HepG2 (cell line): ENCODE measurements around the gene EIF5A. TPM values are rescaled to one million over a fixed set of nuclear protein-coding genes. Genes with fewer than 3 reads are reported as not detected.

Experiments used
- BHLHE40 ChIP-seq: IDR thresholded peaks from 2 replicates; pipeline ENCODE4 v1.6.1; 2011; ENCODE audit warnings: low read length, improper control_type of control experiment
- FOXO4 ChIP-seq: sonication (generic); formaldehyde crosslinking; conservative IDR thresholded peaks from 2 replicates; pipeline ENCODE4 v1.8.1; 2023; ENCODE audit warnings: missing genetic modification reagents
- GPBP1L1 ChIP-seq: sonication (generic); formaldehyde crosslinking; IDR thresholded peaks from 2 replicates; pipeline ENCODE4 v1.5.0; 2020; ENCODE audit warnings: mild to moderate bottlenecking, missing genetic modification reagents
- MBD4 ChIP-seq: IDR thresholded peaks from 2 replicates; pipeline ENCODE4 v1.6.1; 2012; ENCODE audit warnings: low read length, inconsistent platforms, borderline replicate concordance
- MEIS2 ChIP-seq: sonication (generic); formaldehyde crosslinking; IDR thresholded peaks from 2 replicates; pipeline ENCODE4 v1.9.0; 2021; ENCODE audit warnings: mild to moderate bottlenecking, missing genetic modification reagents
- MXD4 ChIP-seq: IDR thresholded peaks from 2 replicates; pipeline ENCODE4 v1.6.1; 2016; ENCODE audit warnings: mild to moderate bottlenecking, missing biosample characterization, missing genetic modification reagents
- NCOA1 ChIP-seq: sonication (generic); formaldehyde crosslinking; IDR thresholded peaks from 2 replicates; pipeline ENCODE4 v1.9.0; 2021; ENCODE audit warnings: missing genetic modification reagents
- NFKBIZ ChIP-seq: IDR thresholded peaks from 2 replicates; pipeline ENCODE4 v1.6.1; 2018; ENCODE audit warnings: missing genetic modification reagents, missing compliant biosample characterization
- PCBP2 ChIP-seq: fragments of 200-400 bp; formaldehyde crosslinking; optimal IDR thresholded peaks from 2 replicates; pipeline ENCODE3; 2018; ENCODE audit warnings: low read length, low read depth; ENCODE audit not compliant: poor library complexity, severe bottlenecking
- SMYD3 ChIP-seq: sonication (generic); formaldehyde crosslinking; IDR thresholded peaks from 2 replicates; pipeline ENCODE4 v1.8.1; 2023; ENCODE audit warnings: mild to moderate bottlenecking, missing genetic modification reagents
- SRSF9 ChIP-seq: fragments of 200-400 bp; formaldehyde crosslinking; IDR thresholded peaks from 2 replicates; pipeline ENCODE4 v1.6.1; 2018; ENCODE audit warnings: borderline replicate concordance, mild to moderate bottlenecking, low read depth, low read length; ENCODE audit not compliant: insufficient read depth, poor library complexity, severe bottlenecking
- TFDP1 ChIP-seq: IDR thresholded peaks from 2 replicates; pipeline ENCODE4 v1.6.1; 2016; ENCODE audit warnings: missing compliant biosample characterization, missing genetic modification reagents, borderline replicate concordance
- ZMAT3 ChIP-seq: sonication (generic); formaldehyde crosslinking; conservative IDR thresholded peaks from 2 replicates; pipeline ENCODE4 v1.7.0; 2021; ENCODE audit warnings: missing genetic modification reagents
- ZNF256 ChIP-seq: sonication (generic); formaldehyde crosslinking; conservative IDR thresholded peaks from 2 replicates; pipeline ENCODE4 v1.4.0; 2020; ENCODE audit warnings: missing genetic modification reagents
- ZNF510 ChIP-seq: sonication (generic); formaldehyde crosslinking; IDR thresholded peaks from 2 replicates; pipeline ENCODE4 v1.4.0; 2020; ENCODE audit warnings: low read depth, mild to moderate bottlenecking, missing genetic modification reagents
- ZNF597 ChIP-seq: sonication (generic); formaldehyde crosslinking; IDR thresholded peaks from 2 replicates; pipeline ENCODE4 v1.5.0; 2020; ENCODE audit warnings: missing genetic modification reagents
- ZNF605 ChIP-seq: sonication (generic); formaldehyde crosslinking; IDR thresholded peaks from 2 replicates; pipeline ENCODE4 v1.8.0; 2022; ENCODE audit warnings: mild to moderate bottlenecking, missing genetic modification reagents
- ZNF674 ChIP-seq: sonication (generic); formaldehyde crosslinking; IDR thresholded peaks from 2 replicates; pipeline ENCODE4 v1.5.0; 2020; ENCODE audit warnings: low read depth, mild to moderate bottlenecking, missing genetic modification reagents
- ZNF691 ChIP-seq: sonication (generic); formaldehyde crosslinking; IDR thresholded peaks from 2 replicates; pipeline ENCODE4 v1.4.0; 2020; ENCODE audit warnings: missing genetic modification reagents, low read depth, mild to moderate bottlenecking, borderline replicate concordance
- ZNF770 ChIP-seq: sonication (generic); formaldehyde crosslinking; IDR thresholded peaks from 2 replicates; pipeline ENCODE4 v1.5.0; 2020; ENCODE audit warnings: mild to moderate bottlenecking, missing genetic modification reagents
- ZNF775 ChIP-seq: sonication (generic); formaldehyde crosslinking; IDR thresholded peaks from 2 replicates; pipeline ENCODE4 v1.4.0; 2020; ENCODE audit warnings: missing genetic modification reagents, mild to moderate bottlenecking, moderate library complexity, borderline replicate concordance
- polyA plus RNA-seq, 8 experiments: library from polyadenylated mRNA; depleted of rRNA in 3 of 8; stranded (reverse) in 7 of 8; unstranded in 1 of 8; fragments of >200 nt; fragmentation: Illumina TruSeq in 4 of 8; extraction: Trizol in 4 of 8; gene quantifications; 2 replicates each; pipeline versions ENCODE4 v1.2.1 to v1.2.3, GENCODE V29; 2011 to 2016; ENCODE audit warnings: low read depth in 4 of 8, missing spikeins in 1 of 8, mixed read lengths in 1 of 8; ENCODE audit not compliant: insufficient read depth in 1 of 8
- total RNA-seq, 5 experiments: library from RNA; depleted of rRNA; stranded (reverse); fragments of >200 nt; fragmentation: Illumina TruSeq; extraction: Trizol; gene quantifications; 2 replicates each; pipeline ENCODE4 v1.2.3, GENCODE V29; 2016; ENCODE audit warnings: low read depth in 1 of 5

EIF5A gene
- total and polyA plus RNA-seq, 2 of the 13 experiments (the other 11 are each of a cell fraction or from before 2014, with no cell fraction given): 319 to 337 TPM

GRCh38 chr17:7281074-7281952 is 26.1 kb upstream of the EIF5A start, which contains the start of gene SLC2A4 (continued):
- TF ChIP-seq ZNF775 (CRISPR knock-in tag) (no peak), SMYD3 (CRISPR knock-in tag) (no peak), ZNF256 (CRISPR knock-in tag) (no peak), ZNF674 (CRISPR knock-in tag) (no peak), BHLHE40 (peak; percentile 8; the same call in 1 of the 2 replicates), GPBP1L1 (CRISPR knock-in tag) (no peak), TFDP1 (CRISPR knock-in tag) (peak; percentile 79; the same call in 1 of the 2 replicates), FOXO4 (no peak), ZNF605 (CRISPR knock-in tag) (peak; percentile 53; the same call in 1 of the 2 replicates), NFKBIZ (no peak), ZNF691 (no peak), ZNF510 (CRISPR knock-in tag) (no peak), MEIS2 (CRISPR knock-in tag) (no peak), ZMAT3 (CRISPR knock-in tag) (no peak), NCOA1 (CRISPR knock-in tag) (no peak), MBD4 (no peak), SRSF9 (no peak), PCBP2 (no peak), MXD4 (peak; percentile 64; the same call in 1 of the 2 replicates), ZNF597 (no peak; the same call in 1 of the 2 replicates), ZNF770 (CRISPR knock-in tag) (no peak)
